OCI-LY1 (cell line): ENCODE data around the gene TMED4.
A peak's percentile ranks its signal among the peaks of the same experiment; 100 is the strongest.

Experiments
- H2AFZ ChIP-seq: fragments of 200-600 bp; sonication (generic), shearing (Covaris generic); 2 replicates; pipeline ENCODE4 v1.6.0; 2014; ENCODE audit warnings: antibody characterized with exemption, mild to moderate bottlenecking, low read length
- H3F3A ChIP-seq: fragments of 200-600 bp; sonication (generic), shearing (Covaris generic); 2 replicates; pipeline ENCODE4 v1.6.0; 2014; ENCODE audit warnings: mild to moderate bottlenecking, antibody characterized with exemption, low read length, moderate library complexity; ENCODE audit not compliant: insufficient read depth
- H3K27ac ChIP-seq: fragments of 200-600 bp; sonication (generic); 2 replicates; pipeline ENCODE4 v1.5.1; 2014; ENCODE audit warnings: low read length, mixed run types, mild to moderate bottlenecking, low read depth; ENCODE audit not compliant: poor library complexity, severe bottlenecking
- H3K27me3 ChIP-seq: fragments of 200-600 bp; sonication (generic); 2 replicates; pipeline ENCODE4 v1.6.0; 2014; ENCODE audit warnings: antibody characterized with exemption, mild to moderate bottlenecking, low read length, moderate library complexity; ENCODE audit not compliant: insufficient read depth
- H3K36me3 ChIP-seq: fragments of 200-600 bp; sonication (generic); 2 replicates; pipeline ENCODE4 v1.6.1; 2014; ENCODE audit warnings: mild to moderate bottlenecking, antibody characterized with exemption, low read length, moderate library complexity, mixed read lengths; ENCODE audit not compliant: insufficient read depth
- H3K4me1 ChIP-seq: fragments of 200-600 bp; sonication (generic); 2 replicates; pipeline ENCODE4 v1.5.1; 2014; ENCODE audit warnings: mild to moderate bottlenecking, low read length, moderate library complexity; ENCODE audit not compliant: insufficient read depth, severe bottlenecking
- H3K4me2 ChIP-seq: fragments of 200-600 bp; sonication (generic), shearing (Covaris generic); 2 replicates; pipeline ENCODE4 v1.6.1; 2014; ENCODE audit warnings: low read length
- H3K4me3 ChIP-seq: fragments of 200-600 bp; sonication (generic); 2 replicates; pipeline ENCODE4 v1.5.1; 2014; ENCODE audit warnings: low read length, low read depth, mild to moderate bottlenecking, mixed read lengths; ENCODE audit not compliant: poor library complexity, severe bottlenecking
- H3K79me2 ChIP-seq: fragments of 200-600 bp; shearing (Covaris generic); 2 replicates; pipeline ENCODE4 v1.6.1; 2016; ENCODE audit warnings: mixed run types, low read length, mixed read lengths; ENCODE audit not compliant: insufficient read depth
- H3K9ac ChIP-seq: fragments of 200-600 bp; sonication (generic), shearing (Covaris generic); 2 replicates; pipeline ENCODE4 v1.6.1; 2014; ENCODE audit warnings: mild to moderate bottlenecking, low read length, mixed read lengths
- H3K9me2 ChIP-seq: fragments of 200-600 bp; sonication (generic), shearing (Covaris generic); 2 replicates; pipeline ENCODE4 v1.6.1; 2014; ENCODE audit warnings: low read depth, mild to moderate bottlenecking, low read length, mixed read lengths
- H3K9me3 ChIP-seq: fragments of 200-600 bp; shearing (Covaris generic); 2 replicates; pipeline ENCODE4 v1.6.1; 2014; ENCODE audit warnings: low read length, mixed read lengths
- H4K20me1 ChIP-seq: fragments of 200-600 bp; sonication (generic), shearing (Covaris generic); 2 replicates; pipeline ENCODE4 v1.6.0; 2016; ENCODE audit warnings: mild to moderate bottlenecking, low read length; ENCODE audit not compliant: insufficient read depth
- EZH2 ChIP-seq: fragments of 200-600 bp; sonication (generic), shearing (Covaris generic); IDR thresholded peaks from 2 replicates; pipeline ENCODE4 v1.8.0; 2017; ENCODE audit warnings: borderline replicate concordance, mixed run types, mild to moderate bottlenecking, antibody characterized with exemption, low read length, moderate library complexity, mixed read lengths
- TF ChIP-seq, protein P1 (sequence below): fragments of 200-600 bp; sonication (generic), shearing (Covaris generic); IDR thresholded peaks from 2 replicates; pipeline ENCODE4 v1.5.1; 2017; ENCODE audit warnings: mild to moderate bottlenecking, antibody characterized with exemption, low read length, moderate library complexity, mixed read lengths

TMED4 gene

GRCh38 chr7:44581879-44582603 is at the start of gene TMED4:
Gene TMED4 (minus strand): TSS chr7:44582231. CDS start chr7:44582206, 25 bp downstream.
- Histone ChIP-seq H3K79me2 (peaks cover 7% of the 10 kb centered on the region), H4K20me1 (no peaks in the 10 kb centered on the region), H3K9me3 (no peaks in the 10 kb centered on the region), H3K4me3 (peak within 1 kb of the TSS; percentile 86), H3K27me3 (no peaks in the 10 kb centered on the region), H3K36me3 (peaks cover 34% of the 10 kb centered on the region), H3K9ac (peak within 1 kb of the TSS; percentile 95), H3K9me2 (no peaks in the 10 kb centered on the region), H3K4me1 (peaks cover 25% of the 10 kb centered on the region), H2AFZ (peak within 1 kb of the TSS; percentile 18), H3K4me2 (peak within 1 kb of the TSS; percentile 92), H3F3A (no peaks in the 10 kb centered on the region), H3K27ac (peak within 1 kb of the TSS; percentile 68)
- TF ChIP-seq, protein P1, sequence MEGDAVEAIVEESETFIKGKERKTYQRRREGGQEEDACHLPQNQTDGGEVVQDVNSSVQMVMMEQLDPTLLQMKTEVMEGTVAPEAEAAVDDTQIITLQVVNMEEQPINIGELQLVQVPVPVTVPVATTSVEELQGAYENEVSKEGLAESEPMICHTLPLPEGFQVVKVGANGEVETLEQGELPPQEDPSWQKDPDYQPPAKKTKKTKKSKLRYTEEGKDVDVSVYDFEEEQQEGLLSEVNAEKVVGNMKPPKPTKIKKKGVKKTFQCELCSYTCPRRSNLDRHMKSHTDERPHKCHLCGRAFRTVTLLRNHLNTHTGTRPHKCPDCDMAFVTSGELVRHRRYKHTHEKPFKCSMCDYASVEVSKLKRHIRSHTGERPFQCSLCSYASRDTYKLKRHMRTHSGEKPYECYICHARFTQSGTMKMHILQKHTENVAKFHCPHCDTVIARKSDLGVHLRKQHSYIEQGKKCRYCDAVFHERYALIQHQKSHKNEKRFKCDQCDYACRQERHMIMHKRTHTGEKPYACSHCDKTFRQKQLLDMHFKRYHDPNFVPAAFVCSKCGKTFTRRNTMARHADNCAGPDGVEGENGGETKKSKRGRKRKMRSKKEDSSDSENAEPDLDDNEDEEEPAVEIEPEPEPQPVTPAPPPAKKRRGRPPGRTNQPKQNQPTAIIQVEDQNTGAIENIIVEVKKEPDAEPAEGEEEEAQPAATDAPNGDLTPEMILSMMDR, result no peak
- TF ChIP-seq EZH2, result no peak

DNA sequence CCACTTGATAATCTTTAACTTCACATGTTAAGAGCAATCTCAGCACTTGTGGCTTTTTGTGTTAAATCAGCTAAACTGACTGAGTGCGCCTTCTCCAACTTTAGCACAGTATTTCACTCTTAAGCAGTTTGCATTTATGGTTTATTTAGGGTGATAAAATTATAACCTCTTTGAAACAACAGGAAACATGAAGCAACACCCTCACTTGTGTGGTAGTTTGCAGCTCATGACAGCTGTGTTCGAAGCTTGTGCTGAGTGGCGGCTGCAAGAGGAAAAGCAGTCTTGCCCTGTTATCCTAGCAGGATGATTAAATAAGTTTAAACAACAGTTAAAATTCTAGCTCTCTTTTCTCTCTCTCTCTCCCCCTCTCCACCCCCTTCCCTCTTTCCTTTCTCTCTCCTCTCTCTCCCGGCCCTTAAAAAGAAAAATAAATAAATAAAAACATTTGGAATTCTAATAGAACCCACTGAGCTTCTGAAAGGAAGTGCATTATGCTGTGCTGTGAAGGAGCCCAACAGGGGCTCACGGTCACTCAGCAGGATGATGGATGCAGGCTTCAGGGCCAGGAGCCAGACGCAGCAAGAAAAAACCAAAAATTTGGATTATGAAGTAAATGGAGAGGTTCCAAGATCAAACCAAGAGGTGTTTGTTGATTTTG is 49.6 kb upstream of the TMED4 start:
- no peaks in the 10 kb centered on the region for H3F3A ChIP-seq

DNA sequence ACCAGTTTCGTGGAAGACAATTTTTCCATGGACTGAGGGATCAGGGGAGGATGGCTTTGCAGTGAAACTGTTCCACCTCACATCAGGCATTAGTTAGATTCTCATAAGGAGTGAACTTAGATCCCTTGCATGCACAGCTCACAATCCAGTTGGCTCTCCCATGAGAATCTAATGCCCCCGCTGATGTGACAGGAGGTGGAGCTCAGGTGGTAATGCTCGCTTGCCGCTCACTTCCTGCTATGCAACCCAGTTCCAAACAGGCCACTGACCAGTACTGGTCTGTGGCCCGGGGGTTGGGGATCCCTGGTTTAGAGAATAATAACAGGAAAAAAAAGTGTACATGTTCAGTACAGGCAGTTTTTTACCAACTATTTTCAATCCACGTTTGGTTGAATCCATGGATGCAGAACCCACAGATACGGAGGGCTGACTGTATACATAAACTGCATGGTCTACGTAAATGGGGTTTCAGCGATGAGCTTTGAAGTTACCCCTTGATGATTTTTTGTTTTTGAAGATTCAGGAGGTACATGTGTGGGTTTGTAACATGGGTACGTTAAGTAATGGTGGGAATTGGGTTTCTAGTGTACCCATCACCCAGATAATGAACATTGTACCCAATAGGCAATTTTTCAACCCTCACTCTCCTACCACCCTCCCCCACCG is 48.9 kb upstream of the TMED4 start:
- H3K9me2 ChIP-seq, result no peaks in the 10 kb centered on the region
- peaks cover 59% of the 10 kb centered on the region for H3K4me1 ChIP-seq
- H3K4me2 ChIP-seq, result peak overlapping the region; percentile 60
- no peaks in the 10 kb centered on the region for H3K9me3 ChIP-seq
- H3K79me2 ChIP-seq, result no peaks in the 10 kb centered on the region
- H3K9ac ChIP-seq, result peak overlapping the region; percentile 49; the same call in 1 of the 2 replicates
- H3K36me3 ChIP-seq, result peaks cover 16% of the 10 kb centered on the region
- H4K20me1 ChIP-seq, result no peaks in the 10 kb centered on the region
- H3K27me3 ChIP-seq, result no peaks in the 10 kb centered on the region
- H3F3A ChIP-seq, result no peaks in the 10 kb centered on the region
- TF ChIP-seq EZH2, result no peak
- TF ChIP-seq, protein P1, result no peak
- peak overlapping the region; percentile 95 for H3K27ac ChIP-seq
- no peak overlapping the region for H3K4me3 ChIP-seq
- no peak overlapping the region for H2AFZ ChIP-seq

More for the DNA sequence above, 49.6 kb upstream of the TMED4 start:
- Histone ChIP-seq H3K9me3 (no peaks in the 10 kb centered on the region), H4K20me1 (no peaks in the 10 kb centered on the region), H3K9ac (peak overlapping the region; percentile 49; the same call in 1 of the 2 replicates), H3K79me2 (no peaks in the 10 kb centered on the region), H2AFZ (no peak overlapping the region), H3K4me2 (peak overlapping the region; percentile 60; the same call in 1 of the 2 replicates), H3K9me2 (no peaks in the 10 kb centered on the region), H3K4me1 (peaks cover 59% of the 10 kb centered on the region), H3K27me3 (no peaks in the 10 kb centered on the region), H3K4me3 (no peak overlapping the region), H3K36me3 (peaks cover 9% of the 10 kb centered on the region), H3K27ac (peak overlapping the region; percentile 95)
- TF ChIP-seq, protein P1, result no peak
- TF ChIP-seq EZH2, result no peak
